OCI-M2 (cell line): ENCODE data around the gene PDZRN3.

ENCODE experiments used
- DNase-seq: peaks from one replicate; lab custom pipeline; 2025; ENCODE audit not compliant: unreplicated experiment; lab: John Stamatoyannopoulos, UW

PDZRN3 gene

GRCh38 chr3:73432023-73432705, 192.6 kb downstream of the PDZRN3 start:
- DNase-seq = no peak

- DNase-seq = no peak
Observed at GRCh38 chr3:73431183-73431900, 193.4 kb downstream of the PDZRN3 start.

- no peak for DNase-seq
Observed at GRCh38 chr3:73427048-73427706, 197.6 kb downstream of the PDZRN3 start.

- DNase-seq = no peak
Observed at GRCh38 chr3:73426606-73427005, 198.1 kb downstream of the PDZRN3 start.

GRCh38 chr3:73423116-73423515, 201.6 kb downstream of the PDZRN3 start:
- no peak for DNase-seq

GRCh38 chr3:73422571-73422970, 202.2 kb downstream of the PDZRN3 start:
- DNase-seq = no peak

- DNase-seq = no peak
Observed at GRCh38 chr3:73419942-73420341, 204.8 kb downstream of the PDZRN3 start.

- DNase-seq = no peak
Observed at GRCh38 chr3:73419179-73419803, 205.4 kb downstream of the PDZRN3 start.

- no peak for DNase-seq
Observed at GRCh38 chr3:73418681-73419080, 206.1 kb downstream of the PDZRN3 start.

GRCh38 chr3:73415118-73415517, 209.6 kb downstream of the PDZRN3 start:
- DNase-seq = no peak

GRCh38 chr3:73413619-73414018, 211.1 kb downstream of the PDZRN3 start:
- DNase-seq = no peak

- no peak for DNase-seq
Observed at GRCh38 chr3:73411993-73412392, 212.7 kb downstream of the PDZRN3 start.

GRCh38 chr3:73411545-73411944, 213.2 kb downstream of the PDZRN3 start:
- no peak for DNase-seq

GRCh38 chr3:73409138-73409763, 215.5 kb downstream of the PDZRN3 start:
- DNase-seq = no peak

GRCh38 chr3:73408634-73409033, 216.1 kb downstream of the PDZRN3 start:
- no peak for DNase-seq

- no peak for DNase-seq
Observed at GRCh38 chr3:73407577-73407976, 217.2 kb downstream of the PDZRN3 start.

- DNase-seq = no peak
Observed at GRCh38 chr3:73405853-73406252, 218.9 kb downstream of the PDZRN3 start.

- no peak for DNase-seq
Observed at GRCh38 chr3:73405000-73405399, 219.7 kb downstream of the PDZRN3 start.

- DNase-seq = no peak
Observed at GRCh38 chr3:73404435-73404834, 220.3 kb downstream of the PDZRN3 start.

GRCh38 chr3:73403444-73403843, 221.3 kb downstream of the PDZRN3 start:
- DNase-seq = no peak

- DNase-seq = no peak
Observed at GRCh38 chr3:73401616-73402279, 223.0 kb downstream of the PDZRN3 start.
